Activated CD8-positive, alpha-beta memory T cell treated with anti-CD3 and anti-CD28 coated beads, Interleukin-2, amount 10 ng/mL, durations not matched to agents 7 days and 5 days (primary cell): Measurements from ENCODE around the gene HSD17B12. TPM values are rescaled to one million over a fixed set of nuclear protein-coding genes. Genes with fewer than 3 reads are reported as not detected.
A peak's percentile ranks its signal among the peaks of the same experiment; 100 is the strongest.

Experiments used
- ATAC-seq: fragments of 150-1000 bp; cut with Tn5 transposase; one replicate; pipeline ENCODE4 v1.10.0; 2021; ENCODE audit warnings: moderate library complexity
- CTCF ChIA-PET: fragments of 350-600 bp; sonication (Branson Sonifier 250); formaldehyde crosslinking; loops from one replicate; lab custom pipeline; 2021; ENCODE audit warnings: antibody characterized with exemption; lab: Charles Lee
- DNase-seq: peaks from one replicate; pipeline ENCODE4 v3.0.0-alpha.2; 2020
- H3K27ac Mint-ChIP-seq: one replicate; pipeline ENCODE4 v1.8.0; 2021; ENCODE audit warnings: mild to moderate bottlenecking, mixed read lengths
- H3K27me3 Mint-ChIP-seq: one replicate; pipeline ENCODE4 v1.8.0; 2021; ENCODE audit warnings: mixed read lengths
- H3K36me3 Mint-ChIP-seq: one replicate; pipeline ENCODE4 v1.8.0; 2021; ENCODE audit warnings: mild to moderate bottlenecking, mixed read lengths
- H3K4me1 Mint-ChIP-seq: one replicate; pipeline ENCODE4 v1.8.0; 2021; ENCODE audit warnings: mixed read lengths
- H3K4me3 Mint-ChIP-seq: one replicate; pipeline ENCODE4 v1.8.0; 2021; ENCODE audit warnings: mild to moderate bottlenecking, moderate library complexity, mixed read lengths
- H3K9me3 Mint-ChIP-seq: one replicate; pipeline ENCODE4 v1.8.0; 2022; ENCODE audit warnings: low read depth, mixed read lengths
- total RNA-seq, 2 experiments: library from RNA; stranded (reverse); gene quantifications; one replicate each; pipeline ENCODE4 v1.2.3, GENCODE V29; 2021

Gene HSD17B12
- total RNA-seq, 2 experiments from 2014 or later, result 26.1 to 30.9 TPM

GRCh38 chr11:43803766-43804165 lies 123.2 kb downstream of the HSD17B12 start:
- CTCF ChIA-PET, result no interaction called here
- Mint-ChIP-seq H3K27me3 (no peaks in the 10 kb centered on the region), H3K9me3 (peaks cover 3% of the 10 kb centered on the region), H3K4me1 (no peaks in the 10 kb centered on the region), H3K27ac (no peak overlapping the region), H3K4me3 (no peak overlapping the region), H3K36me3 (peaks cover 24% of the 10 kb centered on the region)
- ATAC-seq (no peak), DNase-seq (no peak)

- peaks cover 19% of the 10 kb centered on the region for H3K36me3 Mint-ChIP-seq
- no peak for ATAC-seq
- H3K27me3 Mint-ChIP-seq, result no peaks in the 10 kb centered on the region
- no peak overlapping the region for H3K27ac Mint-ChIP-seq
- H3K4me1 Mint-ChIP-seq, result no peaks in the 10 kb centered on the region
- CTCF ChIA-PET, result no interaction called here
- no peak for DNase-seq
- H3K9me3 Mint-ChIP-seq, result peaks cover 3% of the 10 kb centered on the region
- no peak overlapping the region for H3K4me3 Mint-ChIP-seq
These were observed 126.4 kb downstream of the HSD17B12 start for GRCh38 chr11:43806976-43807375.

DNA sequence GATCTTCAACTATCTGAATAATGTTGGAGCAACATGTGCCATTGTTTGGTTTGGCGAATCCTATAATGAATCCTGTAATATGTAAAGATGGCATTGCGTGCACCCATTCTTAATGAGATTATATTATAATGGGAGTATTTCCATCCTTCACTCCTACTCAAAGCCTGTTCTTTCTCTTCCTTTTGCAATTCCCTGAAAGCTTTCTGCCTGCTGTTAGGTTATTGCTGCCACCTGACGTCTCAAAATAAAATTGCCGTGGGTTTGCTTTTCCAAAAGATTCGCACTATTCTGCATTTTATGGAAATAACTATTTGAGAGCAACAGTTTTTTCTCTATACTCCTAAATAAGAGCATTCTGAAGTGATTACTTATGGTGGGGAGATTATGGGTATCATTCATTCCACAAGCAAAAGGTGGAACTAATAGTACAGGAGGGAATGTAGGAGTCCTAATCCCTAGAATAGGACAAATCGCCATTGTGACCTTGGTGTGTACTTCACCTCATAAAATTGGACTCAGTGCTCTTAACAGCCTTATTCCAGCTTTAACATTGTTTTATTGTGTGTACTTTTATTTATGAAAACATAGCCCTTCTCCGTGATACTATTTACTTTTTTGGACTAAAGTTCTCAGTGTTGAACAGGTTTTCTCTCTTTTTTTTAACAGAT lies 130.5 kb downstream of the HSD17B12 start:
- Mint-ChIP-seq H3K9me3 (no peaks in the 10 kb centered on the region), H3K4me1 (no peaks in the 10 kb centered on the region), H3K27ac (no peak overlapping the region), H3K36me3 (peaks cover 9% of the 10 kb centered on the region), H3K4me3 (no peak overlapping the region), H3K27me3 (no peaks in the 10 kb centered on the region)
- DNase-seq (no peak), ATAC-seq (no peak)
- CTCF ChIA-PET, result no interaction called here

- ATAC-seq (no peak), DNase-seq (no peak)
- Mint-ChIP-seq H3K36me3 (peaks cover 11% of the 10 kb centered on the region), H3K9me3 (no peaks in the 10 kb centered on the region), H3K4me1 (no peaks in the 10 kb centered on the region), H3K4me3 (no peak overlapping the region), H3K27me3 (no peaks in the 10 kb centered on the region), H3K27ac (no peak overlapping the region)
- CTCF ChIA-PET, result no interaction called here
These were observed 131.9 kb downstream of the HSD17B12 start for GRCh38 chr11:43812471-43812870.

GRCh38 chr11:43818220-43818619 lies 137.7 kb downstream of the HSD17B12 start:
- CTCF ChIA-PET, result no interaction called here
- Mint-ChIP-seq H3K9me3 (no peaks in the 10 kb centered on the region), H3K4me3 (no peak overlapping the region), H3K27ac (no peak overlapping the region), H3K4me1 (peaks cover 2% of the 10 kb centered on the region), H3K27me3 (no peaks in the 10 kb centered on the region), H3K36me3 (peaks cover 33% of the 10 kb centered on the region)
- no peak for DNase-seq
- ATAC-seq, result no peak

- ATAC-seq (no peak), DNase-seq (no peak)
- Mint-ChIP-seq H3K9me3 (no peaks in the 10 kb centered on the region), H3K27ac (no peak overlapping the region), H3K27me3 (no peaks in the 10 kb centered on the region), H3K4me1 (peaks cover 2% of the 10 kb centered on the region), H3K4me3 (no peak overlapping the region), H3K36me3 (peaks cover 33% of the 10 kb centered on the region)
- CTCF ChIA-PET, result interaction anchor here (1.2 kb wide), 1 partner anchor 45 kb away, joined by 3 read pairs; no protein-coding TSS in a partner anchor
These were observed 139.4 kb downstream of the HSD17B12 start for GRCh38 chr11:43819926-43820325.

DNA sequence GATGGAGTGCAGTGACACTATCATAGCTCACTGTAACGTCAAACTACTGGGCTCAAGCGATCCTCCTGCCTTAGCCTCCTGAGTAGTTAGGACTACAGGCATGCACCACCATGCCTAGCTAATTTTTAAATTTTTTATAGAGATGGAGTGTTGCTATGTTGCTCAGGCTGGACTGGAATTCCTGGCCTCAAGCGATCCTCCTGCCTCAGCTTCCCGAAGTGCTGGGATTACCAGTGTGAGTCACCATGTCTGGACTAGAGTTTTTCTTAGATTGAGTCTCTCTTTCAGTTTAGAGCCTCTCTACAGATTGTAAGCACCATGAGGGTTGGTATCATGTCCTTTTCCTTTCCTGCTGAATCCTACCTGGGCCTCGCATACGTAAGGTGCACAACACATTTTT lies 142.8 kb downstream of the HSD17B12 start:
- Mint-ChIP-seq H3K27ac (no peak overlapping the region), H3K9me3 (no peaks in the 10 kb centered on the region), H3K4me1 (peaks cover 2% of the 10 kb centered on the region), H3K27me3 (no peaks in the 10 kb centered on the region), H3K4me3 (no peak overlapping the region), H3K36me3 (peaks cover 16% of the 10 kb centered on the region)
- CTCF ChIA-PET, result no interaction called here
- ATAC-seq, result no peak
- no peak for DNase-seq

- peaks cover 16% of the 10 kb centered on the region for H3K36me3 Mint-ChIP-seq
- DNase-seq, result no peak
- no peaks in the 10 kb centered on the region for H3K27me3 Mint-ChIP-seq
- no peak overlapping the region for H3K4me3 Mint-ChIP-seq
- CTCF ChIA-PET, result no interaction called here
- H3K27ac Mint-ChIP-seq, result no peak overlapping the region
- H3K9me3 Mint-ChIP-seq, result no peaks in the 10 kb centered on the region
- no peak for ATAC-seq
- peaks cover 2% of the 10 kb centered on the region for H3K4me1 Mint-ChIP-seq
These were observed 143.3 kb downstream of the HSD17B12 start for GRCh38 chr11:43823851-43824250.

DNA sequence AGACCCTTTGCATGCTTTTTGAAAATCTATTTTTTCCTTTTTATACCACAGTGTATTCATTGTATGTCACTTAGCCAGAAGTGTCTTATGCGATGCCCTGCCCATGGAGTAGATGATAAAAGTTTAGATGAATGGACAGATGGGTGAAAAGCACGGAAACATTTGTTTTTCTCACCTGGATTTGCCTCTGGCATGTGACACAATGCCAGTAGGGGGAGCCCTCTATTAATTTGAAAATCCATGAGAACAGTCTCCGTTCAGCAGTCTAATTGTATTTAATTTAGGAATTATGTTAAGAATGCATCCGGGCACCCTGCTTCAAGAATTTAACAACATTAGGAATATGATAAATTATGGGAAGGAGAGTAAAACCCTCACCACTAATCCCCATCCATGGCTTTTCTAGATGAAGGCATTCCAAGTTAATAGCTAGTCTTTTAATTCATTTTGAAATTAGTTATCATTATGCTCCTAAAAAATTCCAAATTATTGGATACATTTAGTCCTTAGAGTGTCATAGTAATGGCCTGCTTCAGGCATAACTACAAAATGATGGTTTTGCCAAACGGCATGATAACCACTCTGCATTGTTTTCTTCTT lies 144.8 kb downstream of the HSD17B12 start:
- H3K9me3 Mint-ChIP-seq, result no peaks in the 10 kb centered on the region
- no peak overlapping the region for H3K4me3 Mint-ChIP-seq
- DNase-seq (no peak), ATAC-seq (no peak)
- no peak overlapping the region for H3K27ac Mint-ChIP-seq
- H3K4me1 Mint-ChIP-seq, result peaks cover 2% of the 10 kb centered on the region
- CTCF ChIA-PET, result interaction anchor here (0.8 to 2.6 kb wide), 7 partner anchors 13 to 270 kb away, joined by 3 to 20 read pairs (median 4); partner anchors contain the start of gene EXT2
- no peaks in the 10 kb centered on the region for H3K27me3 Mint-ChIP-seq
- peaks cover 7% of the 10 kb centered on the region for H3K36me3 Mint-ChIP-seq

- DNase-seq (peak; percentile 46), ATAC-seq (peak; percentile 78)
- Mint-ChIP-seq H3K9me3 (no peaks in the 10 kb centered on the region), H3K27me3 (no peaks in the 10 kb centered on the region), H3K4me1 (peaks cover 10% of the 10 kb centered on the region), H3K4me3 (no peak overlapping the region), H3K36me3 (peaks cover 3% of the 10 kb centered on the region), H3K27ac (no peak overlapping the region)
- CTCF ChIA-PET, result interaction anchor here (0.9 to 2.4 kb wide), 3 partner anchors 21 to 50 kb away, joined by 3 to 9 read pairs (median 5); partner anchors contain the start of gene ALKBH3
These were observed 150.4 kb downstream of the HSD17B12 start for GRCh38 chr11:43830928-43831440.

- Mint-ChIP-seq H3K4me3 (no peak overlapping the region), H3K27me3 (no peaks in the 10 kb centered on the region), H3K9me3 (no peaks in the 10 kb centered on the region), H3K36me3 (peaks cover 3% of the 10 kb centered on the region), H3K4me1 (peaks cover 11% of the 10 kb centered on the region), H3K27ac (no peak overlapping the region)
- CTCF ChIA-PET, result interaction anchor here (1.0 to 2.4 kb wide), 2 partner anchors 19 to 263 kb away, joined by 3 to 9 read pairs; partner anchors contain the start of gene EXT2
- ATAC-seq, result no peak
- DNase-seq, result no peak
These were observed 152.0 kb downstream of the HSD17B12 start for GRCh38 chr11:43832536-43832935.

DNA sequence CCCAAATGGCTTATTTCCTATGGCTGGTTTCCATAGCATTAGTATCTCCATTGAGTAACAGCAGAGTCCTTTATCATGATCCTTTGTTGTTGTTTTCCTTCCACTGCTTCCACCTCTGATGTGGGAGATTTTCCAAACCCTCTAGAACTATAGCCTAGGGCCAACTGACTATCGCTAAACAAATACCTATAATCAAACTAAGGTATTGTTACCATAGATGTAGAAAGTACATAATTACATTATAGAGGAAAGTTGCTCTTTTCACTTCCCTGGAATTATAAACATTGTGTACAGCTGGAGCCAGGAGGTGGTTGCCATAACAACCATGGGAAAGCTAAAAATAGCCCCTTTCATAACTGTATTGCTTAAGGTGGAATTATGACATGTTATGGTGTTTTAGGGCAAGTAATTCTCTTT lies 153.1 kb downstream of the HSD17B12 start:
- Mint-ChIP-seq H3K36me3 (peaks cover 5% of the 10 kb centered on the region), H3K27me3 (no peaks in the 10 kb centered on the region), H3K4me3 (no peak overlapping the region), H3K27ac (no peak overlapping the region), H3K9me3 (no peaks in the 10 kb centered on the region), H3K4me1 (peaks cover 15% of the 10 kb centered on the region)
- ATAC-seq, result no peak
- DNase-seq, result no peak
- CTCF ChIA-PET, result no interaction called here

DNA sequence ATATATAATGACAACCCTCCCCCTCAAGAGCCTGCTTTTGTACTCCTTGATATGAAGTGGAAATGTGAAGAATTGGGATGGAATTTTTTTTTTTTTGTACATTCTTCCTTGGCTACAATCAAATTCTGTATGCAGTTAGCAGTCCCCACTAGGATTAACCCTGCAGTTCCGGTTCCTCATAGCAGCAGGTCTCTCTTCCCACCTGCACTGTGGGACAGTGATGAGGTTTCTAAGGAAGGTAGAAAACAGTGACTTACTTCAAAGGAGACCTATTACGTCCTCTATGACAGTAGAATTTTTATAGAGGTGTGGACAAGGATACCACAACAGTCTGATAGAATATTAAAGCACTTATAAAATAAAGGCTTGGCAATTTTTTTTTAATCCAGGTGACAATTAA lies 153.7 kb downstream of the HSD17B12 start:
- no peak for ATAC-seq
- CTCF ChIA-PET, result no interaction called here
- Mint-ChIP-seq H3K27ac (no peak overlapping the region), H3K4me1 (peaks cover 15% of the 10 kb centered on the region), H3K9me3 (no peaks in the 10 kb centered on the region), H3K36me3 (peaks cover 6% of the 10 kb centered on the region), H3K27me3 (no peaks in the 10 kb centered on the region), H3K4me3 (no peak overlapping the region)
- no peak for DNase-seq

DNA sequence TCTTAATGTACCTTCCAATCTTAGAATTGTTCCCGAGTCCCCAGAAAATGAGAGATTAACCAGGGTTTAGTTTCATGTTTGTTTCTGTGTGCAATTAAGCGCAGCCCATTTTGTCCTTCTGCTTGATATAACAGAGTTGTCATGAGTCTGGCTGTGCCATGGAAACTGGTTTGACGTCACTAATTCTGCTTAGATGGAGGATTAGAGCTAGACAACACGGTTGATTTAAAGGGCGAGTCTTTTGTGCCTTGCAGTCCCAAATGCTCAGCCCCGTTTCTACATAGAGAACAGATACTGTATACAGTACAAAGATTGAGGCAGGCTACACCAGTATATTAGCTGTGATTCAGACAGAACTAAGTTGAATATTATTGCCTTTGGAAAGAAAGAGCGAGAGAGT lies 154.6 kb downstream of the HSD17B12 start:
- DNase-seq, result no peak
- Mint-ChIP-seq H3K36me3 (peaks cover 6% of the 10 kb centered on the region), H3K4me3 (no peak overlapping the region), H3K9me3 (no peaks in the 10 kb centered on the region), H3K27me3 (no peaks in the 10 kb centered on the region), H3K4me1 (peaks cover 15% of the 10 kb centered on the region), H3K27ac (no peak overlapping the region)
- ATAC-seq, result no peak
- CTCF ChIA-PET, result interaction anchor here (2.0 kb wide), 1 partner anchor 16 kb away, joined by 6 read pairs; no protein-coding TSS in a partner anchor
